DMS79 treated with DMSO at 0.1 percent for 48 hours (cell line): Measurements from ENCODE around the gene GSTM1.
"Not testable (repeated sequence)": the region's sequence is repeated elsewhere in the genome, so short reads cannot be mapped to it uniquely, and the experiment has no call there.

Source experiments
- DNase-seq: peaks from one replicate; lab custom pipeline; 2025; lab: John Stamatoyannopoulos, UW

The GSTM1 gene

DNA sequence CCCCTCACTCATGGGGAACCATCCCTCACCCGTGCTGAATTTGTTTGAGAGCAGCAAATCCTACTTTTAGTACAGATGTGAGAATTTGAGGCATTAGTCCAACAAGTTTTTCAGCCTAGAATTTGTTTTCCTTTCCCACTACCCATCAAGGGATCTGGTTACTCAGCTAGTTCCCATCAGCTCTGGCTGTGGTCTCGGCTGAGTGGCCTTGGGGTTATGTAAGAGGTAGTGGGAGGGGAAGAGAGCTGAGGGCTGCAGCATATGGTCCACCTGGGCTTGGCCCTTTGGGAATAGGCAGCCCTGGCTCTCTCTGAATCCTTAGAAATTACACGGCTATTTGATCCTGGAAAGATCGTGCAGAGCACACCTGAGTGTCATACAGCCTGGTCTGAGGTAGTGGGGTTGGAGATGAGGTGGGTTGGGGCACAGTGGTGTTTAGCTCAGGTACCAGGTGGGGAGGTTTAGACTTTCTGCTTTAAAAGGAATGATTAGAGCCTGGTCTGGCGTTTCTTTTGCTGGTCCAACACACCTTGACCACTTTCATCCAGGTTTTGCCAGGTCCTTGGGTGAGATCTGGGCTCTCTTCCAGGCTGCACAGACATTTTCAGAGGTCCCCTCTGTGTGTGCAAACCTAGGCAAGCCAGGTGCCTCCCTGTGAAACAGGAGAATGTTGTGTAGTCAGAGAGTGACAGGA lies 27.5 kb upstream of the GSTM1 start:
- DNase-seq: peak; percentile 93

DNA sequence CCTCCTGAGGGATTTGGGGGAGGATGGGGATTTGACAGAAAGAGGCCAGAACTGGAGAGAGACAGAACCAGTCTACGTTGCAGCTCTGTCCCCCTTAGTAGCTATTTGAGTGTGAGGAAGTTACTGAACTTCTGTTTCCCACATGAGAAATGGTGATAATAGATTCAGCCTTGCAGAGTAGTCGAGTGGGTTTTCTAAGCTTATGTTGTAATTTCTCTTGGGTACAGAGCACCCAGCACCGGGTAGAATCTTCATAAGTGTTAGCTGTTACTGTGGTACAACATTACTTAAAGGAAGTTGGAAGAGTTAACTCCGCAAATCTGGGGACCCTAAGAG lies 27.0 kb upstream of the GSTM1 start:
- not testable (repeated sequence) for DNase-seq

DNA sequence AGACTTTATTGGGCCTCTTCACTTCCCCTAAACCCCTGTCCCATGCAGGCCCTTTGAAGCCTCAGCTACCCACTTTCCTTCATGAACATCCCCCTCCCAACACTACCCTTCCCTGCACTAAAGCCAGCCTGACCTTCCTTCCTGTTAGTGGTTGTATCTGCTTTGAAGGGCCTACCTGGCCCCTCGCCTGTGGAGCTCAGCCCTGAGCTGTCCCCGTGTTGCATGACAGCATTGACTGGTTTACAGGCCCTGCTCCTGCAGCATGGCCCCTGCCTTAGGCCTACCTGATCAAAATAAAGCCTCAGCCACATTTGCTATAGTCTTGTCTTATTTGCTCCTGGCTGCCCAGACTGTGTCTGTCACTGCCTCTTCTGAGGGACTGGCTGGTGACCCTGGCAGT lies 26.2 kb upstream of the GSTM1 start:
- no peak for DNase-seq

DNA sequence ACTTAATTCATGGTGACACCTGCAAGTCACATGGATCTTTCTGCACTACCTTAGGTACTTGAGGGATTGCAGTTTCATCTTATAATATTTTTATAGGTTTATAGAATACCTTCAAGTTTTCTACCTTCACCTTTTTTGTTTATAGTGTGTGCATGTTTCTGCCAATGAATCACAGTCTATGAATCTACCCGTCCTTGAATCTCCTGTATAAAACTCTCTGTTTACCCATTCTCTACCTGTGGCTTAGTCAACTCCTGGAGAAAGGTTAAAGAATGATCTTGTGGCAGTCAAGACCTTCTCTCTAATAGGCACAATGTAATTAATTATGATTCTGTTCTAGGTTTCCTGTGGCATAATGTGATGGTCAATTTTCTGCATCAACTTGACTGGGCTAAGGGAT lies 22.9 kb upstream of the GSTM1 start:
- DNase-seq: no peak

DNA sequence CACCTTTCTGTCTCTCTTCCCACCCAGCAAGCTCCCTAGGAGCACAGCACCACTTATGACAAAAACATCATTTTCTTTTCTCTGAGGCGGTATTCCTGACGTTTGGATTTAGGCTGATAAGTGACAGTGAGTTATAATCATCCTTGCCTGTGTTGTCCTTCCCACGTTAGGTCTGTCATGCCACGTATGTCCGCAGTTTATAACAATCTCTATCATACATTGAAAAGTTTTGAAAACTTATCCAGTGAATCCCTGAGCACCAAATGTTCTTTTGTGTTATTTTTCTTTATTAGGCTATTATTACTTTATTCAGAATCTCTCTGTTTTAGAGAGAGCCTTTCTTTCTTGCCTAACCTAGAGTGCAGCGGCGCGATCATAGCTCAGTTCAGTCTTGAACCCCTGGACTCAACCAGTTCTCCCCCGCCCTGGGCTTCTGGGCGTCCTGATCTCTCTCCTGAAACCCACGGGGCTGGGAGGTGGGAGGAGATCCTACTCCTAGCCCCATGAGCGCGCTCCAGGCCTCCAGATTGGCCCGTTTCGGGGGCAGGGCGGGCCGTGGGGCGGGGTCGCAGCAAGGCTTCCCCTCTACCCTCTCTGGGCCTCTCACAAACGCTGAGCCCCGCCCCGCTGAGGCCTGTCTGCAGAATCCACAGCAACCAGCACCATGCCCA lies 20.0 kb upstream of the GSTM1 start, which contains the start of gene GSTM2:
TSS of gene GSTM2 (plus strand) at position 606 of the 671 bp plus-strand sequence. CDS start at position 665, 59 bp downstream.
- DNase-seq: no peak

DNA sequence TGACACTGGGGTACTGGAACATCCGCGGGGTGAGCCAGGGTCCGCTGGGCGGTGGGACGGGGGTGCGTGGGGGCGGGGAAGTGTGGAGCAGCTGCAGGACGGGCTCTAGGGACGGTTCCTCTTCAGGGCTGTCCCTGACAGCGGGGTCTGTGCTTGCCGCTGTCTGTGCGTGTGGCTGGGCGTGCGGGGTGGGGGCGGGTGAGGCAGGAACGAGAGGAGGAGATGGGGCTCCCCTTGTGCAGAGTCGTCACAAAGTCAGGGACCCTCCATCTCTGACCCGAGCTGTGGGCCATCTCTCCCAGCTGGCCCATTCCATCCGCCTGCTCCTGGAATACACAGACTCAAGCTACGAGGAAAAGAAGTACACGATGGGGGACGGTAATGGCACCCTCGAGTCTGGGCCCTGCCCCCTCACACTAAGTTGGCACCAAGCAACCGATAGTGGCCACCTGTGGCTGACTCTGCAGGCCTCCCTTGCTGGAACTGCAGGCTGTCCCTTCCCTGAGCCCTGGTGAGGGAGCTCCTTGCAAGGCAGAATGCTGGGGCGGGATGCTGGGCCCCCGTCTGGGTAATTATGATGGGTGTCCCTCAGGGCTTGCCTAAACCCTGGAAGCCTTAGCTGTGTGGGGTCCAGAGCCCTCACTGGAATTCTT lies 19.4 kb upstream of the GSTM1 start:
- no peak for DNase-seq

DNA sequence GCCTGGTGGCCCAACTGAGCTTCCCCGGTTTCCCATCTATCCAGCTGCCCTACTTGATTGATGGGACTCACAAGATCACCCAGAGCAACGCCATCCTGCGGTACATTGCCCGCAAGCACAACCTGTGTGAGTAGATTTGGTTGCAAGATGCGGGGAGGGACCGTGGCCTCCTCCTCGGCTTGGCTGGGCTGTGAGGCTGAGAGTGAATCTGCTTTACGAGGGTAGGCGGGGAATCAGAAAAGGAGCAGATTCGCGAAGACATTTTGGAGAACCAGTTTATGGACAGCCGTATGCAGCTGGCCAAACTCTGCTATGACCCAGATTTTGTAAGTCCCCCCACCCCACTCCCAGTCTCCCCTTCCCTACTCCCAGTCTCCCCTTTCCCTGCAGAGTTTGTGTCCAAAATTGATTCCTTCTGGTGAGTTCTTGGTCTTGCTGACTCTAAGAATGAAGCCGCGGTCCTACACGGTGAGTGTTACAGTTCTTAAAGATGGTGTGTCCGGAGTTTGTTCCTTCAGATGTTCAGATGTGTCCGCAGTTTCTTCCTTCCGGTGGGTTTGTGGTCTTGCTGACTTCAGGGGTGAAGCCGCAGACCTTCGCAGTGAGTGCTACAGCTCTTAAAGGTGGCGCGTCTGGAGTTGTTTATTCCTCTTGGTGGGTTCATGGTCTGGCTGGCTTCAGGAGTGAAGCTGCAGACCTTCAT lies 18.2 kb upstream of the GSTM1 start:
- DNase-seq: no peak

DNA sequence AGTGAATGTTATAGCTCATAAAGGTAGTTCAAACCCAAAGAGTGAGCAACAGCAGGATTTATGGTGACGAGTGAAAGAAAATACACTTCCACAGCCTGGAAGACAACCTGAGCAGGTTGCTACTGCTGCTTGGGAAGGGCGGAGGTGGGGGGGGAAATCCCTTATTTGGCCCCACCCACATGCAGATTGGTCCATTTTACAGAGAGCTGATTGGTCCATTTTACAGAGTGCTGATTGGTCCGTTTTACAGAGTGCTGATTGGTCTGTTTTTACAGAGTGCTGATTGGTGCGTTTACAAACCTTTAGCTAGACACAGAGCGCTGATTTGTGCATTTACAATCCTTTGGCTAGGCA lies 17.7 kb upstream of the GSTM1 start:
- DNase-seq: not testable (repeated sequence)

DNA sequence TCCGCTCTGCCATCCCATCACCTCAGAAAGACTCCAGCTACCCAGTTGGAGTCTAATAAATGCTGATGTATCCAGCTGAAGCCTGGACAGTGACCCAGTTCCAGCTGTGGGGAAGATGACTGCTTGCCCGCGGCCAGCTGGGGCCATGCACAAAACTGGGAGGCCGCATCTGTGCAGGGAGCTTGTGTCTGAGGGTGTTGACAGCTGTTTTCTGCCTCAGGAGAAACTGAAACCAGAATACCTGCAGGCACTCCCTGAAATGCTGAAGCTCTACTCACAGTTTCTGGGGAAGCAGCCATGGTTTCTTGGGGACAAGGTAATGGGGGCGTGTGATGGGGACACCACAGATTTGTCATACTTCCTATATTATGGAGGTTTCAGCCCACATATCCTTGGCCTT lies 16.6 kb upstream of the GSTM1 start:
- no peak for DNase-seq

DNA sequence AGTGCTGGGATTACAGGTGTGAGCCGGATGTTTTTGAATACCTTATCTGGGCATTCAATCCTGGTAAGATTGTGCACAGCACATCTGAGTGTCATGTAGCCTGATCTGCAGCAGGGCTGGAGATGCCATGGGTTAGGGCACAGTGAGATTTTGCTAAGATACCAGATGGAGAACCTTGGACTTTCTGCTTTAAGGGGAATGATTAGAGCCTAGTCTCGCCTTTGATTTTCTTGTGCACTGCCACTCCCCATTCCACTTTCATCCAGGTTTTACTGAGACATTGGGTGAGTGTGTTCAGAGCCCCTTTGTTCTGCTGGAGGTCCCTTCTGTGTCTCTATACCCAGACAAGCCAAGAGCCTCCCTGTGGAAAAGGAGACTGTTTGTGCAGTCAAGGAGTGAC lies 13.8 kb upstream of the GSTM1 start:
- DNase-seq: not testable (repeated sequence)

DNA sequence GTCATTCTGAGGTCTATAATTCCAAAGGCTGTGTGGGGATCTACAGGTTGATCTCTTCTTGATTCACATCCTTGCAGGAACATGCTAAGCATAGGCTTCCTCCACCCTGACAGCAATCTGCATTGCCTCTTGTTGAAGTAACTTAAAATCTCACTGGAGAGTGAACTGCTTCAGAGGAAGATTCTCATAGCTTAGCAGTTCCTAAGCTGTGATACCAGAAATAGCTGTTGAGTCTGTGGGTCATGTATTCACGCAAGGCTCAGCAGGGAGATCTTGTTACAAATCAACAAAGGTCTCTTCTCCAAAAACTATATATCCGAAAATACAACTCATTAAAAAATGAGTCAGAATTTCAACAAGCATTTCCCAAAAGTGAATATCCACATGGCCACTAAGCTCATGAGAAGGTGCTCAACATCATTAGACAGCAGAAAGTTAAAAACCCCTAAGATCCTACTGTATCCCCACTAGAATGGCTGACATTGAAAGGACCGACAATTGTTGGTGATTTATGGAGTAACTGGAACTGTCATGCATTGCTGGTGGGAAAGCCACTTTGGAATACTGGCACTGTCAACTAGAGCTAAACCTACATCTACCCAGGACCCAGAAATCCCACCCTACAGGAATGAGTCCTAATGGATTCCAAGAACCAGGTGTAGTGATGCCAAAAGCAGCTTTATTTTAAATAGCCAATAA lies 10.8 kb upstream of the GSTM1 start:
- not testable (repeated sequence) for DNase-seq

DNA sequence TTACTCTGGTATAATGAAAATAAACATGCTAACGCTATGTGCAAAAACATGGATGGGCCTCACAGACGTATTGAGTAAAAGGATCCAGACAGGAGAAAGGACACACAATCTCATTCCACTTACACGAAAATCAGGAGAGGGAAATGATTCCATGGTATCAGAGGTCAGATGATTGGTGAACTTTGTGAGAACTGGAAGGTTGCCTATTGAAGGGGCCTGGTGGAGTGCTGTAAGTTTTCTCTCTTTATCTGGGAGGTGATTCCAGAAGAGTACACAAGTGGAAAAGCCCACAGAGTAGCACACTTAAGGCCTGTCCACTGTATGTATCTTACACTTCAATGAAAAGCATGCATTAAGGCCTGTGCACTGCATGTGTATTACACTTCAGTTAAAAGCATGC lies 10.2 kb upstream of the GSTM1 start:
- no peak for DNase-seq

DNA sequence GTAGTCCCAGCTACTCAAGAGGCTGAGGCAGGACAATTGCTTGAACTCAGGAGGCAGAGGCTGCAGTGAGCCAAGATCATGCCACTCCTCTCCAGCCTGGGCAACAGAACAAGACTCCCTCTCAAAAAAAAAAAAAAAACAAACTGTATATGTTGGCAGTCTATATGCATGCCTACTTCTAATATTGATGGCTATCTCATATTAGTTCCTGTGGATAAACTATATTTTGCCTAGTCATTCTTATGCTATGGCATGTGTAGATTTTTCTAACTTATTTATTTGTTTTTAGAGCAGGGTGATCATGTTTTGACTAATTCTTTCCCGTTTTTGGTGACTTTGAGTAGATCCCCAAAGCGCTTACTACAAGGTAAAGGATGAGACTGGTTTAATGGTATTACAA lies 9.0 kb upstream of the GSTM1 start:
- DNase-seq: not testable (repeated sequence)

DNA sequence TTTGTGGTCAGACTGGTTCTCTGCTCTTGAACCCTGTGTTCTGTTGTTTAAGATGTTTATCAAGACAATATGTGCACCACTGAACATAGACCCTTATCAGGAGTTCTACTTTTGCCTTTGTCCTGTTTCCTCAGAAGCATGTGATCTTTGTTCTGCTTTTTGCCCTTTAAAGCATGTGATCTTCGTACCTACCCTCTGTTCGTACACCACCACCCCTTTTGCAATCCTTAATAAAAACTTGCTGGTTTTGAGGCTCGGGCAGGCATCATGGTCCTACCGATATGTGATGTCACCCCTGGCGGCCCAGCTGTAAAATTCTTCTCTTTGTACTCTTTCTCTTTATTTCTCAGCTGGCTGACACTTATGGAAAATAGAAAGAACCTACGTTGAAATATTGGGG lies 2.8 kb upstream of the GSTM1 start:
- not testable (repeated sequence) for DNase-seq

DNA sequence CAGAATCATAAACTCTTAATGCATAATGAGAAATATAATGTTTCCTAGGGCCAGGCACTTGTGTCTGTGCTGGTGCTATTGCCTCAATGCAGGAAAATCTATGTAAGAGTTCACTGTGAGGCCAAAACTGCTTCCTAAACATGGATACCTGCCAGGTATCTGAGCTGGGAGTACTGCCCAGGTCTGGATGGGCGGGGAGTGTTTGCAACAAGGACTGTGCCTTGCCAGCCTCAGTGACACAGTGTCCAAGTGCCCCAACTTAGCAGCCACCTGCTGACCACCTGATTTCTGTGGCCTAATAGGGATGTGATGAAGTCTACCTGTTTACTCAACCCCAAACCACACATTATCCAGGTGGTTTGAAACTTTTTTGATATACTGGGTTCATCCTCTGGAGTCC lies 2.2 kb upstream of the GSTM1 start:
- DNase-seq: not testable (repeated sequence)

DNA sequence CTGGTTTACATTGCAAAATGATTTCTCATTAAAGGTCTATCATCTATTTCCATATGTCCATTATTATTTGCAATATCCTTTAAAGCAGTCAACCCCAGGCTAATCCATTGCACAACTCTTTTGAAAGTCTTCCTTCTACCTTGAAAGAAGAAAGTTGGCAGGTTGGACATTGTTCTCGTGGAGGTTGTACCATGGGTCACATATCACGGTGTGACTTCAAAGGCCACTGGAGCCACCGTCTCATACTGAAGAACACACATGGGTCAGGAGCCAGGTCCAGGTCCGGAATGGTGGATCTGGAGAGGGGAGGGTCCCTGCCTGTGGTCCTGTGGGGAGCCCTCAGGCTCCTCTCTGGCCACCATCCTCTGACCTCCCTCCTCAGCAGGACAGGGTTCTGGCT lies 1.7 kb upstream of the GSTM1 start:
- DNase-seq: not testable (repeated sequence)

DNA sequence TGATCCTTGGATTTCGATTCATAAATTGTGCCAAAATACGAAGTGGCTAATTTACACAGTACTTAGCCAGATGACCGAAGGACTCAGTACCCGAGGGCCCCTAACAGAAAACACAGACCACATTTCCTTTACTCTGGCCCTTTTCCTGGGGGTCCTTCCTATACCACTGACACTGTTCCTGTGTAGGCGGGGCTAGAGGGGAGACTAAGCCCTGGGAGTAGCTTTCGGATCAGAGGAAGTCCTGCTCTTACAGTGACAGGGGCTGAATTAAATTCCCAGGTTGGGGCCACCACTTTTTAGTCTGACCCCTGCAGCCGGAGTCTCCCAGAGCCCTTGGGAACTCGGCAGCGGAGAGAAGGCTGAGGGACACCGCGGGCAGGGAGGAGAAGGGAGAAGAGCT lies 508 bp upstream of the GSTM1 start:
- DNase-seq: not testable (repeated sequence)

DNA sequence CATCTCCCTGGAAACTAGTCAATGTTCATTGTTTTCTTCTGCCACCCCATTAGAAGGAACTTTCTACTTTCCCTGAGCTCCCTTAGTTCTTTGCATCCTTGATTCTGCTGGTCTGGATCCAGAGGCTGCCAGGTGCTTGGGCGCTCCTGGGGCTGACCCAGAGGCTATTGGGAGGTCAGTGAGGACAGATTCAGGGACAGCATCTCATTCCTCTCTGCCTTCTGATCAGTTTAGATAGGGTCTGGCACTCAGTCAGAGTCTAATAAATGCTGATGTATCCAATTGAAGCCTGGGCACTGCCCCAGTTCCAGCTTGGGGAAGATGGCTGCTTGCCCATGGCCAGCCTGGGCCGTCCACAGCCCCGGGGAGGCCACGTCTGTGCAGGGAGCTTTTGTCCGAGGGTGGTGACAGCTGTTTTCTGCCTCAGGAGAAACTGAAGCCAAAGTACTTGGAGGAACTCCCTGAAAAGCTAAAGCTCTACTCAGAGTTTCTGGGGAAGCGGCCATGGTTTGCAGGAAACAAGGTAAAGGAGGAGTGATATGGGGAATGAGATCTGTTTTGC lies 2.3 kb downstream of the GSTM1 start:
- DNase-seq: no peak

DNA sequence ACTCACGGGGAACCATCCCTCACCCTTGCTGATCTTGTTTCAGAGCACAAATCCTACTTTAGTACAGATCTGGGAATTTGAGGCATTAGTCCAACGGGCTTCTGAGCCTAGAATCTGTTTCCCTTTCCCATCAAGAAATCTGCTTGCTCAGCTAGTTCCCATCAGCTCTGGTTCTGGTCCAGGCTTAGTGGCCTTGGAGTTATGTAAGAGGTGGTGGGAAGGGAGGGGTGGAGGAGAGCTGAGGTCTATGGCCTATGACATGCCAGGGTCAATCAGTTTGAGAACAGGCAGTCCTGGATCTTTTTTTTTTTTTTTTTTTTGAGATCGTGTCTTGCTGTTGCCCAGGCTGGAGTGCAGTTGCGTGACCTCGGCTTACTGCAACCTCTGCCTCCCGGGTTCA lies 4.1 kb downstream of the GSTM1 start:
- no peak for DNase-seq

DNA sequence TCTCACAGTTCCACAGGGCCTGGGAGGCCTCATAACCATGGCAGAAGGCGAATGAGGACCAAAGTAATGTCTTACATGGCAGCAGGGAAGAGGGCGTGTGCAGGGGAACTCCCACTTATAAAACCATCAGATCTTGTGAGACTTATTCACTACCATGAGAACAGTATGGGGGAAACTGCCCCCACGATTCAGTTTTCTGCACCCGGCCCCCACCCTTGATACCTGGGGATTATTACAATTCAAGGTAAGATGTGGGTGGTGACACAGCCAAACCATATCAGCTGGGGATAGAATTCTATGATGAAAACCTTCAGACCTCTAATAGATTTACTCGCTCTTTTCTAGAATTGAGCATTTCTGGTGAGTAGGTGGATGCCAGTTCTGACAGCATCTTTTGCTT lies 6.8 kb downstream of the GSTM1 start:
- DNase-seq: not testable (repeated sequence)

DNA sequence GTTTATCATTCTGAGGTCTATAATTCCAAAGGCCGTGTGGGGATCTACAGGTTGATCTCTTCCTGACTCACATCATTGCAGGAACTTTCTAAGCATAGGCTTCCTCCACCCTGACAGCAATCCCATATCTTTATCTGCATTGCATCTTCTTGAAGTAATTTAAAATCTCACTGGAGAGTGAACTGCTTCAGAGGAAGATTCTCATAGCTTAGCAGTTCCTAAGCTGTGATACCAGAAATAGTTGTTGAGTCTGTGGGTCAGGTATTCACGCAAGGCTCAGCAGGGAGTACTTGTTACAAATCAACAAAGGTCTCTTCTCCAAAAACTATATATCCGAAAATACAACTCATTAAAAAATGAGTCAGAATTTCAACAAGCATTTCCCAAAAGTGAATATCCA lies 7.5 kb downstream of the GSTM1 start:
- DNase-seq: not testable (repeated sequence)

DNA sequence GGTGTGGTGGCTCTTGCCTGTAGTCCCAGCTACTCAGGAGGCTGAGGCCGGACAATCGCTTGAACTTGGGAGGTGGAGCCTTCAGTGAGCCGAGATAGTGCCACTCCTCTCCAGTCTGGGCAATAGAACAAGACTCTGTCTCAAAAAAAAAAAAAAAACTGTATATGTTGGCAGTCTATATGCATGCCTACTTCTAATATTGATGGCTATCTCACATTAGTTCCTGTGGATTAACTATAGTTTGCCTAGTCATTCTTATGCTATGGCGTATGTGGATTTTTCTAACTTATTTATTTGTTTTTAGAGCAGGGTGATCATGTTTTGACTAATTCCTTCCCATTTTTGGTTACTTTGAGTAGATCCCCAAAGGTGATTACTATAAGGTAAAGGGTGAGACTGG lies 9.4 kb downstream of the GSTM1 start:
- no peak for DNase-seq
